Measurements from ENCODE around the gene FADS2.

DNA sequence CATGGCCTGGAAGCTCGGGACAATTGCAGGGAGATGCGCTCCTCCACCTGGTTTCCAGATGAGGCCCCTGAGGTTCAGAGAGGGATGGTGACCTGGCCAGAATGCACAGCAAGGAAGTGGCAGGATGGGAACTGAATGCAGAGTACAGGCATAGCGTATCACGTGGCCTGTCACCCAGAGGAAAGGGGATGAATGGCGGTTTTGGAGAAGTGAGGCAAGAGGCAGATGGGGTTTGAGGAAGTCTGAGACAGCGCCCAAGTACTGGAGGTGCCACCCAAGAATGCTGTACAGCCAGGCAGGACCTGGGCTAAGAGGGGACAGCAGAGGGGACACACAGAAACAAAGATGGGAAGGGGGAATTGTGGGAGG lies 84.4 kb downstream of the FADS2 start:
- TF ChIP-seq, protein P1, sequence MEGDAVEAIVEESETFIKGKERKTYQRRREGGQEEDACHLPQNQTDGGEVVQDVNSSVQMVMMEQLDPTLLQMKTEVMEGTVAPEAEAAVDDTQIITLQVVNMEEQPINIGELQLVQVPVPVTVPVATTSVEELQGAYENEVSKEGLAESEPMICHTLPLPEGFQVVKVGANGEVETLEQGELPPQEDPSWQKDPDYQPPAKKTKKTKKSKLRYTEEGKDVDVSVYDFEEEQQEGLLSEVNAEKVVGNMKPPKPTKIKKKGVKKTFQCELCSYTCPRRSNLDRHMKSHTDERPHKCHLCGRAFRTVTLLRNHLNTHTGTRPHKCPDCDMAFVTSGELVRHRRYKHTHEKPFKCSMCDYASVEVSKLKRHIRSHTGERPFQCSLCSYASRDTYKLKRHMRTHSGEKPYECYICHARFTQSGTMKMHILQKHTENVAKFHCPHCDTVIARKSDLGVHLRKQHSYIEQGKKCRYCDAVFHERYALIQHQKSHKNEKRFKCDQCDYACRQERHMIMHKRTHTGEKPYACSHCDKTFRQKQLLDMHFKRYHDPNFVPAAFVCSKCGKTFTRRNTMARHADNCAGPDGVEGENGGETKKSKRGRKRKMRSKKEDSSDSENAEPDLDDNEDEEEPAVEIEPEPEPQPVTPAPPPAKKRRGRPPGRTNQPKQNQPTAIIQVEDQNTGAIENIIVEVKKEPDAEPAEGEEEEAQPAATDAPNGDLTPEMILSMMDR (IDR thresholded peaks at IDR 0.05; ENCODE audit: low read length), result no peak
- TF ChIP-seq EZH2 (optimal IDR thresholded peaks at IDR 0.05; ENCODE audit: low read depth, low read length) (no peak), EZH2phosphoT487 (IDR thresholded peaks at IDR 0.05; ENCODE audit: low read length) (no peak)
